B cell (primary cell): Measurements from ENCODE around the gene UNC13D.
A peak's percentile ranks its signal among the peaks of the same experiment; 100 is the strongest.

Experiments
- EZH2 ChIP-seq: IDR thresholded peaks from 2 replicates; pipeline ENCODE4 v1.6.1; 2012; ENCODE audit warnings: borderline replicate concordance, low read depth, mild to moderate bottlenecking, moderate library complexity, low read length; ENCODE audit not compliant: insufficient read depth, poor library complexity, severe bottlenecking
- TF ChIP-seq, protein P1 (sequence below): fragments of 200-600 bp; IDR thresholded peaks from one replicate; pipeline ENCODE4 v1.8.0; 2022; ENCODE audit warnings: antibody characterized with exemption, mild to moderate bottlenecking

DNA sequence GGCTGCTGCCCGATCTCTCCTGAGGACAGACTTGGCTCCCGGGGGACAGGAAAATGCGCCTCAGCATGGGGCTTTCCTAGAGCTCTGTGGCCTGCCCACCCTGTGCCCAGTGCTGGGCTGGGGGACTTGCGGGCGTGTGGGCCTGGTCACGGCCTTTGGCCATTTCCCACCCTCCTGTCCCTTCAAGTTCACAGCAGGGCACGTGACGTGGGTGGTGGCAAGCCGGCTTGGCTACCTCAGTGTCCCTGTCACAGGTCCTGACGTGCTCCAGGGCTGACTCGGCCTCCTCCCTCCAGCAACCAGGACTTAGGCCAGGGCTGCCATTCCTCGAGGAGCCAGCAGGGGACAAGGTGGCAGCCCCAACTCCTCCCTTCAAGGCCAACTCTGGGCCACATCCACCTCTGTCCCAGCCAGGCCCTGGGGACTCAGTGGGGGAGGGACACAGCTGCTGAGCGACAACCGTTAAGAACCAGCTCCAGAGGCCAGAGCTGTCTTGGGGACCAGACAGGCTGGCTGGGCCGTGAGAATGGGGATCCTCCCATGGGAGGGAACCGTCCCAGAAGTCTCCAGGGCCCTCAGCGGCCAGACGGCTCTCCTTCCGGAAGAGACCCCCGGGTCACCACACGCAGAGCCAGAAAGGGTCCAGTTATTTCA, 981 bp upstream of the UNC13D start:
- TF ChIP-seq, protein P1, sequence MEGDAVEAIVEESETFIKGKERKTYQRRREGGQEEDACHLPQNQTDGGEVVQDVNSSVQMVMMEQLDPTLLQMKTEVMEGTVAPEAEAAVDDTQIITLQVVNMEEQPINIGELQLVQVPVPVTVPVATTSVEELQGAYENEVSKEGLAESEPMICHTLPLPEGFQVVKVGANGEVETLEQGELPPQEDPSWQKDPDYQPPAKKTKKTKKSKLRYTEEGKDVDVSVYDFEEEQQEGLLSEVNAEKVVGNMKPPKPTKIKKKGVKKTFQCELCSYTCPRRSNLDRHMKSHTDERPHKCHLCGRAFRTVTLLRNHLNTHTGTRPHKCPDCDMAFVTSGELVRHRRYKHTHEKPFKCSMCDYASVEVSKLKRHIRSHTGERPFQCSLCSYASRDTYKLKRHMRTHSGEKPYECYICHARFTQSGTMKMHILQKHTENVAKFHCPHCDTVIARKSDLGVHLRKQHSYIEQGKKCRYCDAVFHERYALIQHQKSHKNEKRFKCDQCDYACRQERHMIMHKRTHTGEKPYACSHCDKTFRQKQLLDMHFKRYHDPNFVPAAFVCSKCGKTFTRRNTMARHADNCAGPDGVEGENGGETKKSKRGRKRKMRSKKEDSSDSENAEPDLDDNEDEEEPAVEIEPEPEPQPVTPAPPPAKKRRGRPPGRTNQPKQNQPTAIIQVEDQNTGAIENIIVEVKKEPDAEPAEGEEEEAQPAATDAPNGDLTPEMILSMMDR, result peak; percentile 83
- TF ChIP-seq EZH2, result no peak
